GM12878 (cell line): Measurements from ENCODE around the gene NOL12.

ENCODE experiments used
- CEBPB ChIP-seq, 2 experiments: fragments of 150-350 bp in 1 of 2; IDR thresholded peaks; 2 replicates each; pipeline ENCODE4 v1.6.1; 2012 to 2014; ENCODE audit warnings: low read depth in 2 of 2, low read length in 2 of 2, borderline replicate concordance in 1 of 2, inconsistent platforms in 1 of 2
- CTCF ChIP-seq, 3 experiments: IDR thresholded peaks in 2 of 3; conservative IDR thresholded peaks in 1 of 3; 2 replicates each; pipeline ENCODE4 v1.5.1; 2011; ENCODE audit warnings: low read depth in 3 of 3, low read length in 3 of 3, mild to moderate bottlenecking in 3 of 3, control low read depth in 2 of 3, moderate library complexity in 2 of 3, inconsistent platforms in 1 of 3, mixed read lengths in 1 of 3; ENCODE audit not compliant: control insufficient read depth in 2 of 3, insufficient read depth in 1 of 3; ENCODE audit errors: extremely low read depth in 1 of 3
- FOS ChIP-seq: IDR thresholded peaks from 3 replicates; pipeline ENCODE4 v1.6.1; 2011; ENCODE audit warnings: borderline replicate concordance; ENCODE audit not compliant: insufficient read length; ENCODE audit errors: extremely low read depth
- POLR2A ChIP-seq: IDR thresholded peaks from 2 replicates; pipeline ENCODE4 v1.6.1; 2011; ENCODE audit warnings: low read depth, mild to moderate bottlenecking, low read length
- SRF ChIP-seq, 2 experiments: IDR thresholded peaks; 2 replicates each; pipeline ENCODE4 v1.6.1; 2011; ENCODE audit warnings: low read depth in 2 of 2, low read length in 2 of 2, mild to moderate bottlenecking in 1 of 2, moderate library complexity in 1 of 2

- TF ChIP-seq FOS (no peak), POLR2A (no peak), CEBPB (IDR thresholded peaks at IDR 0.05; ENCODE audit: borderline replicate concordance in 1 of 2, low read depth in 2 of 2, low read length in 2 of 2) (no peak), CTCF (IDR thresholded peaks at IDR 0.05 in 2 of 3, conservative IDR thresholded peaks at IDR 0.05 in 1 of 3; ENCODE audit: control insufficient read depth in 2 of 3, extremely low read depth in 1 of 3, insufficient read depth in 1 of 3, low read depth in 3 of 3, low read length in 3 of 3) (peak; percentile 83 to 93 (median 92)), SRF (IDR thresholded peaks at IDR 0.05; ENCODE audit: low read depth in 2 of 2, low read length in 2 of 2) (no peak)
Measured at GRCh38 chr22:37681556-37682049, 4.5 kb upstream of the NOL12 start.
